Renal cortical epithelial cell (primary cell): ENCODE measurements around the gene DBR1. TPM values are rescaled to one million over a fixed set of nuclear protein-coding genes. Genes with fewer than 3 reads are reported as not detected.
"Not testable (repeated sequence)": the region's sequence is repeated elsewhere in the genome, so short reads cannot be mapped to it uniquely, and the experiment has no call there.

Experiments used
- DNase-seq: peaks from one replicate; pipeline ENCODE4 v3.0.0-alpha.2; 2011; ENCODE audit warnings: low read depth
- total RNA-seq: library from RNA; depleted of rRNA; stranded (reverse); fragments of >200 nt; gene quantifications from 2 replicates; pipeline ENCODE4 v1.2.3, GENCODE V29; 2014

The DBR1 gene
- total RNA-seq, 1 donor from 2014 or later = 22.1 TPM

DNA sequence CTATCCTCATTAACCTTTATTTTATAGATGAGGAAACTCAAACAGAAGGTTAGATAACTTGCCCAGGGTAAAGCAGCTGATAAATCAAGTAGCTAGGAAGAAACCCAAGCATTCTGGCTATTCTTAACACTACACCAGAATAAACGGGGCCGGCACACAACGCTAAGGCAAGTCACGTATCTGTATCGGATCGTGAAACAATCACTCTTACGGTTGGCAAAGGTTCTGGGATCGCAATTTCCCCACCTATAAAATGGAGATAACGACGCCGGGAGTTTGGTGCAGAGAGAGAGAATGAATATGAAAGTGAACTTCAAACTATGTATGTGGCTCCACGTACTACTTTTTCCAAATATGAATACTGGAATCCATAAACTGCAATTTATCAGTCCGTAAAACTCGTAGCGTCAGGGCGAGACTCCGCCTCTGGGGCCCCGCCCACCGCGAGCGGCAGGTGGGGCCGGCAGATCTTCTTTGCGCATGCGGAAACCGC lies 12.1 kb upstream of the DBR1 start:
- DNase-seq = peak; percentile 72

GRCh38 chr3:138186221-138186620 lies 11.5 kb upstream of the DBR1 start:
- DNase-seq = peak; percentile 13

DNA sequence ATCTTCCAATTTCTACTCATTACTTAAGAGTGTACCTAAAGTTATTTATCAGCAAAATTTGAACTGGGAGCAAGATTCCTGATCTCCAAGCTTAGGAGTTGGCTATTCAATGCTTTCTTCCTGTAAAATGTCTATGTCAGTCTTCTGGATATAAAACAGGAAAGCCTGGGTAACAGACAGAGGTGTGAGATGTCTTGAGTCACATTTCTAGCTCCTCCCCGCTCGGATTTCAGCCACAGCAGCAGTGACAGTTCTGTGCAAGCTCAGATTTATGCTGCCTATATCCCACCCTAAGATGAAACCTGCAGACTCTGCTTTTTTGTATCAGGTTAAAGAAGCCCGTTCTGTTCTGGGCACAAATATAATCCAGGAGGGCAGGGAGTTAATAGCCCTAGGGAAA lies 10.3 kb upstream of the DBR1 start:
- DNase-seq = peak; percentile 18

GRCh38 chr3:138180375-138181029 lies 5.8 kb upstream of the DBR1 start:
- peak; percentile 52 for DNase-seq

- DNase-seq = no peak
Observed at GRCh38 chr3:138173769-138174420, 826 bp downstream of the DBR1 start.

GRCh38 chr3:138172625-138173024 lies 2.1 kb downstream of the DBR1 start:
- no peak for DNase-seq

DNA sequence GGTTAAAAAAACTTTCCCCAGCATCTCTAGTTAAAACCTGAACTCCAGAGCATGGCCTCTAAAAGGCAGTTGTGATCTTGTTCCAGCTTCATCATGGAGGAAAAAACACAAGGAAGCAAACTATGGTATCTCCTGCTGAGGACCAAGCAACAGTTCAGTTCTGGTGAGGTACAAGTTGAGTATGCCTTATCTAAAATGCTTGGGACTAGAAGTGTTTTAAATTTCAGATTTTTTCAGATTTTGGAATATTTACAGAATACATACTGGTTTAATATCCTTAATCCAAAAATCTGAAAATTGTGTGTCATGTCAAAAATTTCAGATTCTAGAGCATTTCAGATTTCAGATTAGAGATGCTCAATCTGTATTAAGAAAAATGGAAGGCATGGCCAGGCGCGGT lies 9.7 kb downstream of the DBR1 start:
- DNase-seq = no peak

- DNase-seq = no peak
Observed at GRCh38 chr3:138157743-138158142, 17.0 kb downstream of the DBR1 start.

GRCh38 chr3:138154534-138154933 lies 20.2 kb downstream of the DBR1 start:
- no peak for DNase-seq

DNA sequence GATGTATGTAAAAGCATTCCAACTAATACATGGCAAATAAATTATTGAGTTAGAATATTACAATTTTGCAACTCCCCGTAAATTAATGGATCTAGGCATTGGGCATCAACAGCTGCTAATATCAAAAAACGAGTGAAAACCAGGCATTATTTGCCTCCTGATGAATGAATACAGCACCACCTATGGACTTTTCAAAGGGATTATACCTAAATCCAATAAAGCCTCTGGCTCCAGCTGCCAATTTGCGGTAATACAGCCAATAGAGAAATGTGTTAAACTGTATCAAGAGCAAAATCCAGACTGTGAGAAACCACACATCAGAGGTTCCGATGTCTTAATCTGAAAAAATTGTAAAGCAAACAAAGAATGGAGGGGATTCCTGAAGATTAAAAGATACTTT lies 26.2 kb downstream of the DBR1 start:
- no peak for DNase-seq

DNA sequence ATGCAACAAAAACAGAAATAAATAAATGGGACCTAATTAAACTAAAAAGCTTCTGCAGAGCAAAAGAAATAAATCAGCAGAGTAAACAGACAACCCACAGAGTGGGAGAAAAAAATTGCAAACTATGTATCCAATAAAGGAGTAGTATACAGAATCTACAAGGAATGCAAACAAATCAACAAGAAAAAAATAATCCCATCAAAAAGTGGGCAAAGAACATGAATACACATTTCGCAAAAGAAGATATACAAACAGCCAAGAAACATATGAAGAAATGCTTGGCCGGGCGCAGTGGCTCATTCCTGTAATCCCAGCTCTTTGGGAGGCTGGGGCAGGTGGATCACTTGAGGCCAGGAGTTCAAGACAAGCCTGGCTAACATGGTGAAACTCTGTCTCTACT lies 32.5 kb downstream of the DBR1 start:
- DNase-seq = not testable (repeated sequence)

DNA sequence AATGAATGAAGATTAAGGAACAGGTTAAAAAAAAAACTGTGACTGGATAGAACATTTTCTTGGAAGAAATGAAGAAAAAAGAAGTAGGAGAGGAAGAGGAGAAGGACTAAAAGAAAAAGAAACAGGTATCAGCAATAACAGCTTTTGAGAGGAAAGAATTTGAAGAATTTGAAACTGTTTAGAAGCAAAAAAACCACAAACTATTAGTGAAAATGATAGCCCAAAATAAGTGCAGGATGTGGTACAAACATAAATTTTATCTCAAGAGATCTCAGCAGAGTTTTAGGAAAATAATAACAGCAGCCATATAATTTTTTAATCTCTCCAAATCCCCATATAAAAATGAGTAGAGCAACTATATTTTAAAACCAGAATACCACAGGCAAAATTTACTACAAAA lies 33.8 kb downstream of the DBR1 start:
- no peak for DNase-seq

DNA sequence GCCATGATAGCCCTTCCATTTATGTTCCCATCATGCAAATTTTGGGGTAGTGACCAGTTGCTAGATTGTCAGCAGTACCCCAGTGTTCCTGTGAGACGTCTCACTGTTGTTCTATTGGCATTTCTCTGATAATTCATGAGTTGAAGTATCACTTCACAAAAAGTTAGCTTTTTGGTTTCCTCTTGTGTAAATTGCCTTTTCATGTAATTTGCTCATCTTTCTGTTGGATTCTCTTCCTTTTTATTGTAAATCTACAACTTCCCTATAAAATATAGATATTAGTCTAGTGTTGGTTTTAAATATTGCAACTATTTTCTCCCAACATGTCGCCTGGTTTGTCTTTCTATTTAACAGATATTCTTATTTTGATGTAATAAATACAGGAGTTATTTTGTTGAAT lies 35.0 kb downstream of the DBR1 start:
- DNase-seq = no peak

- DNase-seq = no peak
Observed at GRCh38 chr3:138137861-138138260, 36.9 kb downstream of the DBR1 start.

DNA sequence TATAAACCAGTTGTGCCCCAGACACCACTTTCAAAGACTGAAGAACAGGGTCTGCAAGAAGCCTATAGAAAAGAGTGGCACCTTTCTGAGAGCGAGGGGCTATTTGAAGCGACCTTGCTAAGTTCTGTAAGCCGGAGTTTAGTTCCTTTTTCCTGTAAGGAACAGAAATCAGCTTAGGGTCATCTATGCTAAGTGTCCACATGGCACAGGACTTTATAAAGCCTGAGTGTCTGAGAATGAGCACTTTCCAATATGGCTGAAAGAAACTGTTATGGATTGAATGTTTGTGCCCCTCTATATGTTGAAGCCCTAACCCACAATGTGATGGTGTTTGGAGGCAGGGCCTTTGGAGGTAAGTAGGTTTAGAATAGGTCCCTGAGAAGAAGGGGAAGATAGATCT lies 38.5 kb downstream of the DBR1 start:
- DNase-seq = no peak

GRCh38 chr3:138135833-138136194 lies 38.9 kb downstream of the DBR1 start:
- no peak for DNase-seq

GRCh38 chr3:138135146-138135832 lies 39.4 kb downstream of the DBR1 start:
- no peak for DNase-seq

GRCh38 chr3:138132239-138132638 lies 42.5 kb downstream of the DBR1 start, which contains the start of gene A4GNT:
A4GNT (minus strand) TSS chr3:138132390; CDS start chr3:138131256, 1,134 bp downstream.
- peak; percentile 86 for DNase-seq

DNA sequence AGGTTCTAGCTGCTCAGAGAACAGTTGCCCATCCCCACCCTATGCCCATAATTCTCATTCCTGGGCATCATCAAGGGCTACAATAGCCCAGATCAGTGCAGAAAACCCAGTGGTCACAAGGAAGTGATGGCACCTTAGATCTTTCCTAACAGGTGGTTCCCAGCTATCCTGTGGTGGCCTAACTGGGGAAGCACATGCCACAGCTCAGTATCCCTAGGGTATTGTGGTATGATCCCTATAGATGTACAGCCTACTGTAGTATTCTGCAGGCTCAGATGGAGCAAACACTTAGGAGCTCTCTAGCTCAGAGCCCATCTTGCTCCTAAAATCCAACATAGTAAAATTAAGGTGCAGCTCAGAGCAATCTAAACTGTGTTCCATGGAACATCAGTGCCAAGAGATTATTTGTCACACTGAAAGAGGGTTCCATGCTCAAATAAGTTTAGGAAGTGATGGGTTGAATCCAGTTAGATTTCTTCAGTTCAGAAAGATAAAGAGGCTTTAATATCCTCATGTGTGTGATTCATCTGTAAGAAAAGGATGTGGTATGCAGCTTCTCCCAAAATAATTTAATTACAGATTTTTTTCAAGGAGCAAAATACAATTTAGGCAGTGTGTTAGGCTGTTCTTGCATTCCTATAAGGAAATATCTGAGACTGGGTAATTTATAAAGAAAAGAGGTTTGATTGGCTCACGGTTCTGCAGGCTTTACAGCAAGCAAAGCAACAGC lies 46.9 kb downstream of the DBR1 start:
- no peak for DNase-seq

DNA sequence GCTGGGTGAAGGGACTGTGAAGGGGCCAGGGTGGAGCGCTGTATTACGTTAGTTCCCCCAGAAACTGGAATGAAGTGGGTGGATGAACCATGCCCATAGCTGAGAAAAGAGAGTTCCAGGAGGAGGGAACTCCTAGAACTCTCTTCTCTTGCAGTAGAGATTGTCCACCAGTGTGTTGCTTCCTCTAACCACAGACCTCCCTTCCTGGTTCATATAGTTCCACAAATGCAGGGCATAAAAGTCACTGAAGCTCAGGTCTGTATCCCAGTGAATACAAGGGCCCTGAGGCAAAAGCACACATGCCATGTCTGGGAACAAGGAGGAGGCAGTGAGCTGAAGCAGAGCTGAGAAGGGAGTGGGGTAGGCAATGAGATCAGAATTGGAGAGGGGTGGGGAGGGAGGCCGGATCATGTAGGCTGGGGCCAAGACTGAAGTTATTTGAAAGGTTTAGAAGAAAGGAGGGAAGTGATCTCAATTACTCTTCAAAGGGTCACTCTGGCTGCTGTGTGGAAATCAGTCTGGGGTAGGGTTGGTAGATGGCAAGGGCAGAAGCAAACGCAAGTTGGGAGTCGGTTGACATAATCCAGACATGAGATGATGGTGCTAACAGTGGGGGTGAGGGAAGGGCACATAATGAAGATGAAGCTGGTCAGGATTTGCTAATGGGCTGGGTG lies 49.0 kb downstream of the DBR1 start:
- DNase-seq = peak; percentile 82

DNA sequence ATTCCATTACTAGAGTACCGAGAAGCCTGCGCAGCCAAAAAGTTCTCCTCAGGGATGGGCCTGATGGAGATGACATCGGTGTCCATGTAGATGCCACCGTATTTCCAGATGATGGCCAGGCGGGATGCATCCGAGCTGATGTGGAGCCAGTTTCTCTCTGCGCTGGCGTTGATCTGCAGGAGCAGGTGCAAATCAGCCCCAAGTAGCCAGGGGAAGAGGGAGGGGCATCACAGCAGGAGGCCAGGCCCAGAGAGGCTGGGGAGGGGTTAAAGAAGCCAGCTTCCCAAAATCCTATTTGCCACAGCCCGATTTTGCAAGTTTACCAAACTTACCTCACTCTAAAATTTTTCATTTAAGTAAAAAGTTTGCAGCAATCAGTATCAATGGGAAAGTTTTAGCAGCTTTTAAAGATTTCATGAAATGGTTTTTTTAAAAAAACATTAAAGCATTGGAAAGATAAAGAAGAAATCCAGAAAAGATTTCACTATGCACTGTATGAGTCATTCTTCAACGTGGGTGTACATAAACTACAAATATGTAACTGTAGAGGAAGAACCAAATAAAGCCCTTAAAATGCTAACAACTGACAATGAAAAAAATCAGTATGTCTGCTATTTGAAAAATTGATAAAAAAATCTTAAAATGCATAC lies 49.9 kb downstream of the DBR1 start:
- DNase-seq = peak; percentile 13
